Caco-2 (cell line): ENCODE measurements around the gene FOXP1. TPM values are rescaled to one million over a fixed set of nuclear protein-coding genes. Genes with fewer than 3 reads are reported as not detected.

Source experiments
- BruUV-seq: library from RNA; stranded (reverse); fragments of 400-500 nt; replicated peaks from 2 replicates; lab custom pipeline; 2021; lab: Mats Ljungman, UMichigan
- CTCF ChIA-PET: fragments of 300-600 bp; sonication (Branson Sonifier 250); formaldehyde crosslinking; loops from one replicate; lab custom pipeline; 2022; ENCODE audit warnings: antibody characterized with exemption; lab: Charles Lee
- POLR2A ChIA-PET: fragments of 300-600 bp; sonication (Branson Sonifier 250); formaldehyde crosslinking; loops from one replicate; lab custom pipeline; 2022; ENCODE audit warnings: antibody characterized with exemption; lab: Charles Lee
- DNase-seq, 2 experiments: peaks; one replicate each; pipeline versions ENCODE4 v3.0.0 to v3.0.0-alpha.2; 2020 to 2022
- H3K27me3 ChIP-seq: replicated peaks from 2 replicates; pipeline ENCODE4 v1.6.0; 2011; ENCODE audit warnings: low read length; ENCODE audit not compliant: control insufficient read depth, insufficient read depth
- H3K36me3 ChIP-seq: 2 replicates; pipeline ENCODE4 v1.5.1; 2011; ENCODE audit warnings: low read length; ENCODE audit not compliant: control insufficient read depth, insufficient read depth
- H3K4me1 ChIP-seq: fragments of 250-450 bp; sonication (Bioruptor Pico); 2 replicates; pipeline ENCODE4 v1.5.1; 2020; ENCODE audit warnings: mild to moderate bottlenecking
- H3K4me3 ChIP-seq: 2 replicates; pipeline ENCODE4 v1.5.1; 2011; ENCODE audit warnings: low read depth, mild to moderate bottlenecking, control low read depth, low read length
- H3K9me3 ChIP-seq: fragments of 250-450 bp; sonication (Bioruptor Pico); 2 replicates; pipeline ENCODE4 v1.5.1; 2020; ENCODE audit warnings: mild to moderate bottlenecking, moderate library complexity
- H3K27ac Mint-ChIP-seq: one replicate; pipeline ENCODE4 v1.8.0; 2022; ENCODE audit warnings: mixed read lengths; ENCODE audit not compliant: unreplicated experiment
- H3K27me3 Mint-ChIP-seq: one replicate; pipeline ENCODE4 v1.8.0; 2022; ENCODE audit warnings: mixed read lengths; ENCODE audit not compliant: insufficient read depth, unreplicated experiment
- H3K36me3 Mint-ChIP-seq: one replicate; pipeline ENCODE4 v1.8.0; 2022; ENCODE audit warnings: mild to moderate bottlenecking, mixed read lengths; ENCODE audit not compliant: insufficient read depth, unreplicated experiment
- H3K4me1 Mint-ChIP-seq: one replicate; pipeline ENCODE4 v1.8.0; 2022; ENCODE audit warnings: low read depth, mixed read lengths; ENCODE audit not compliant: unreplicated experiment
- H3K4me3 Mint-ChIP-seq: one replicate; pipeline ENCODE4 v1.8.0; 2022; ENCODE audit warnings: mild to moderate bottlenecking, moderate library complexity, mixed read lengths; ENCODE audit not compliant: unreplicated experiment
- H3K9me3 Mint-ChIP-seq: one replicate; pipeline ENCODE4 v1.8.0; 2022; ENCODE audit warnings: mixed read lengths; ENCODE audit not compliant: unreplicated experiment
- intact Hi-C: fragments of 100-400 bp; cut with micrococcal nuclease; formaldehyde crosslinking; loops from one replicate; pipeline ENCODE4 v1.10.0; 2022; ENCODE audit not compliant: unreplicated experiment
- total RNA-seq: library from RNA; stranded (reverse); gene quantifications from 2 replicates; pipeline ENCODE4 v1.2.3, GENCODE V29; 2022
- TF ChIP-seq, protein P1 (sequence below), 2 experiments: fragments of 200-600 bp in 1 of 2; IDR thresholded peaks; 1 replicate in 1 of 2; 2 replicates in 1 of 2; pipeline versions ENCODE4 v1.5.1 to v1.8.0; 2011 to 2022; ENCODE audit warnings: antibody characterized with exemption in 1 of 2, control low read depth in 1 of 2, inconsistent platforms in 1 of 2, low read depth in 1 of 2, low read length in 1 of 2, mild to moderate bottlenecking in 1 of 2, moderate library complexity in 1 of 2; ENCODE audit not compliant: insufficient read depth in 1 of 2, severe bottlenecking in 1 of 2, unreplicated experiment in 1 of 2

FOXP1 gene
- total RNA-seq, 1 experiment from 2014 or later, result 131 TPM

DNA sequence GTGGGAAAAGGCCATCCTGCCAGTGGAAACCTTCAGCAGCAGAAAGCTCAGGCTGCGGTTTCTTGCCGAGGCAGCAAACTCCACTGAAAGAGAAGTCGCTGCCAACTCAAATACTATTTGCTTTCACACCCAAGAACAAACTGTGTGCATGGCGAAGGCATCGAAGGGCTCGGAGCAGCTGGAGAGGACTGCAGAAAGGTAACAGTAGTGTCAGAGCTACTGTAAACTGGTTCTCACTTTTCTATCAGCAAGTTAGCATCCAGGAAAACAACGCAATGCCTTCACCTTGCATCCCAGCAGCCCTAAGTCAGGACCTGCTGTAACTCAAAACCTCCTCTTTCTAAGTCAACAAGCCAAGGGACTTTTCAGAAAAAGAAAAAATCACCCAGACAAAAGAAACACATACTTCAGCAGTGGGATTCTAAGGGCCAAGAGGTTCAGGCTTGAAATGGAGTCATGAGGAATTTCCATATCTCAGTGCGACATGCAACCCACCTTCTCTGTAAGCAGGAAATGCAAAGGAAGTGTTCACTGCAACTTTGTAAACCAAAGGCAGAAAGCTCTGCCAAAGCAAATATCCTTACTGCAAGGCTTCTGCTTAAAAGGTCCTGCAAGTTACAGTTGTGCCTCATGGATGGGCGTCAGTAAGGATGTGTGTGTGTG, 193.5 kb downstream of the FOXP1 start:
- H3K27me3 ChIP-seq, result no peaks in the 10 kb centered on the region
- H3K9me3 Mint-ChIP-seq, result no peaks in the 10 kb centered on the region
- no peak overlapping the region for H3K27ac Mint-ChIP-seq
- H3K4me1 Mint-ChIP-seq, result peaks cover under 1% of the 10 kb centered on the region
- intact Hi-C loops, result no loop called here
- no TSS peak for BruUV-seq
- no peak overlapping the region for H3K4me3 ChIP-seq
- H3K4me1 ChIP-seq, result no peaks in the 10 kb centered on the region
- no peaks in the 10 kb centered on the region for H3K27me3 Mint-ChIP-seq
- no peak overlapping the region for H3K4me3 Mint-ChIP-seq
- ChIA-PET POLR2A (interaction anchor here (0.6 kb wide), 1 partner anchor 134 kb away, joined by 4 read pairs; no protein-coding TSS in a partner anchor), CTCF (interaction anchor here (0.6 kb wide), 3 partner anchors 33 to 1430 kb away, joined by 3 to 6 read pairs (median 3); no protein-coding TSS in a partner anchor)
- TF ChIP-seq, protein P1, sequence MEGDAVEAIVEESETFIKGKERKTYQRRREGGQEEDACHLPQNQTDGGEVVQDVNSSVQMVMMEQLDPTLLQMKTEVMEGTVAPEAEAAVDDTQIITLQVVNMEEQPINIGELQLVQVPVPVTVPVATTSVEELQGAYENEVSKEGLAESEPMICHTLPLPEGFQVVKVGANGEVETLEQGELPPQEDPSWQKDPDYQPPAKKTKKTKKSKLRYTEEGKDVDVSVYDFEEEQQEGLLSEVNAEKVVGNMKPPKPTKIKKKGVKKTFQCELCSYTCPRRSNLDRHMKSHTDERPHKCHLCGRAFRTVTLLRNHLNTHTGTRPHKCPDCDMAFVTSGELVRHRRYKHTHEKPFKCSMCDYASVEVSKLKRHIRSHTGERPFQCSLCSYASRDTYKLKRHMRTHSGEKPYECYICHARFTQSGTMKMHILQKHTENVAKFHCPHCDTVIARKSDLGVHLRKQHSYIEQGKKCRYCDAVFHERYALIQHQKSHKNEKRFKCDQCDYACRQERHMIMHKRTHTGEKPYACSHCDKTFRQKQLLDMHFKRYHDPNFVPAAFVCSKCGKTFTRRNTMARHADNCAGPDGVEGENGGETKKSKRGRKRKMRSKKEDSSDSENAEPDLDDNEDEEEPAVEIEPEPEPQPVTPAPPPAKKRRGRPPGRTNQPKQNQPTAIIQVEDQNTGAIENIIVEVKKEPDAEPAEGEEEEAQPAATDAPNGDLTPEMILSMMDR (IDR thresholded peaks at IDR 0.05; ENCODE audit: insufficient read depth in 1 of 2, low read depth in 1 of 2, low read length in 1 of 2, severe bottlenecking in 1 of 2, unreplicated experiment in 1 of 2), result no peak
- H3K36me3 Mint-ChIP-seq, result no peaks in the 10 kb centered on the region
- H3K9me3 ChIP-seq, result no peaks in the 10 kb centered on the region
- DNase-seq, result no peak
- H3K36me3 ChIP-seq, result no peaks in the 10 kb centered on the region

DNA sequence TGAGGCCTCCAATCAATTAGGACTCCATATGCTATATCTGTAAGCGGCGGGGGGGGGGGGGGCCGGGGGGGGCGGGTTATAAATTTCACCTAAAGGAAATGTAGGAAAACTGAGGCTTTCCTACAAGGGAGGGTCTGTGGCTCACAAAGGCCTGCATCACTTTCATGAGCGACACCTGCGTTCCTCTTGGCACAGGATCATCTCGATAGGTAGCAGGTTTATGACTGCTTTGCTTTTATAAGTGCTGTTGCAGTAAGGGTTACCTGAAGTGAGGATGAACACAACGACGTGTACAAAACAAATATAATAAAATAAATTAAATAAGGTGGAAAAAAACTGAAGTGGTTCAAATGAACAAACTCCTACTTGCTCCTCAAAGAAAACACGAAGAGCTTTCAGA, 194.3 kb downstream of the FOXP1 start:
- DNase-seq, result no peak
- no peak overlapping the region for H3K4me3 Mint-ChIP-seq
- intact Hi-C loops, result no loop called here
- no peaks in the 10 kb centered on the region for H3K9me3 Mint-ChIP-seq
- Histone ChIP-seq H3K36me3 (no peaks in the 10 kb centered on the region), H3K9me3 (no peaks in the 10 kb centered on the region), H3K27me3 (no peaks in the 10 kb centered on the region), H3K4me1 (peaks cover 8% of the 10 kb centered on the region), H3K4me3 (no peak overlapping the region)
- CTCF ChIA-PET, result interaction anchor here (0.7 kb wide), 1 partner anchor 264 kb away, joined by 3 read pairs; no protein-coding TSS in a partner anchor
- POLR2A ChIA-PET, result interaction anchor here (0.6 kb wide), 1 partner anchor 134 kb away, joined by 4 read pairs; no protein-coding TSS in a partner anchor
- no TSS peak for BruUV-seq
- H3K27ac Mint-ChIP-seq, result no peak overlapping the region
- peaks cover 8% of the 10 kb centered on the region for H3K4me1 Mint-ChIP-seq
- TF ChIP-seq, protein P1 (IDR thresholded peaks at IDR 0.05; ENCODE audit: insufficient read depth in 1 of 2, low read depth in 1 of 2, low read length in 1 of 2, severe bottlenecking in 1 of 2, unreplicated experiment in 1 of 2), result no peak
- H3K27me3 Mint-ChIP-seq, result no peaks in the 10 kb centered on the region
- no peaks in the 10 kb centered on the region for H3K36me3 Mint-ChIP-seq

DNA sequence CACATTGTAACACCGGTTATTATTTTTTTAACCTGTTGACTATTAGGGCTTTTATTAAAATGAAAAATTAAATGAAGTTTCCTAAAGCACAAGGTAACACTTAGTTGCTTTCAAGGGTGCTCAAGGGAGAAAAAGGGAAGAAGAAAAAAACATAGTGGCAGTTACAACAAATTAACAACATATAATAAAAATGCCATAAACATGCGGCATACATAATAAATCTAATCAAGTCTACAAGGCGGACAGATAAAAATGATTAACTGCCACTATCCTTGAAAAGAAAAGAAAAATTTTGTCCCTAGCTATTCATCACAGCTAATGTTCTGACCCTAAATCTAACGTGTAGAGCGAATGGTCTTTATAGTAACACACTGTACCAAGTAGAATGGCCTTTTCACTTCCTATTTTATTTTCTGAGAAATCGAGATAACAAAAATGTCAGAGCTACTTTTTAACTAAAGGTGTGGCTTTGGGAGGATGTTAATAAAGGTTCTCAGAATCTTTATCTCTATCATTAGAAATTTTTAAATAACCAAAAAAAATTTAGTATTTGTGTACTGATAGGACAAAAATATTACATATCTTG, 194.9 kb downstream of the FOXP1 start:
- Histone ChIP-seq H3K4me1 (peaks cover 14% of the 10 kb centered on the region), H3K9me3 (no peaks in the 10 kb centered on the region), H3K4me3 (no peak overlapping the region), H3K27me3 (no peaks in the 10 kb centered on the region), H3K36me3 (no peaks in the 10 kb centered on the region)
- DNase-seq, result no peak
- no TSS peak for BruUV-seq
- H3K4me3 Mint-ChIP-seq, result no peak overlapping the region
- peaks cover 14% of the 10 kb centered on the region for H3K4me1 Mint-ChIP-seq
- H3K9me3 Mint-ChIP-seq, result no peaks in the 10 kb centered on the region
- intact Hi-C loops, result no loop called here
- no peaks in the 10 kb centered on the region for H3K36me3 Mint-ChIP-seq
- TF ChIP-seq, protein P1 (IDR thresholded peaks at IDR 0.05; ENCODE audit: insufficient read depth in 1 of 2, low read depth in 1 of 2, low read length in 1 of 2, severe bottlenecking in 1 of 2, unreplicated experiment in 1 of 2), result no peak
- POLR2A ChIA-PET, result no interaction called here
- no peaks in the 10 kb centered on the region for H3K27me3 Mint-ChIP-seq
- H3K27ac Mint-ChIP-seq, result no peak overlapping the region
- CTCF ChIA-PET, result interaction anchor here (0.7 kb wide), 1 partner anchor 264 kb away, joined by 3 read pairs; no protein-coding TSS in a partner anchor
